ENCODE measurements around the gene ZSWIM2.
"Not testable (repeated sequence)": the region's sequence is repeated elsewhere in the genome, so short reads cannot be mapped to it uniquely, and the experiment has no call there.

GRCh38 chr2:186896220-186896619 lies 47.2 kb upstream of the ZSWIM2 start:
- not testable (repeated sequence) for TF ChIP-seq CTCF (IDR thresholded peaks at IDR 0.05; ENCODE audit: low read length); EZH2 (IDR thresholded peaks at IDR 0.05; ENCODE audit: borderline replicate concordance, low read length)
